ENCODE results near the gene PABPN1L. TPM values are rescaled to one million over a fixed set of nuclear protein-coding genes. Genes with fewer than 3 reads are reported as not detected.

The PABPN1L gene
- total and polyA plus RNA-seq, 9 of the 15 experiments (the other 6 are each of a cell fraction or from before 2014, with no cell fraction given), result 0.11 to 0.32 TPM; not detected in 7

GRCh38 chr16:88903267-88903666 lies 36.8 kb upstream of the PABPN1L start (continued):
- 0 out of 2 replicates have a peak, but pooled peaks have one; percentile 17 for TF ChIP-seq ZNF740 (CRISPR knock-in tag; IDR thresholded peaks at IDR 0.05)
- TF ChIP-seq ZNF740 (tag; IDR thresholded peaks at IDR 0.05), result no peak
- TF ChIP-seq FOXK1 (CRISPR knock-in tag; IDR thresholded peaks at IDR 0.05; ENCODE audit: borderline replicate concordance), result no peak
- TF ChIP-seq EGR1 (conservative IDR thresholded peaks at IDR 0.05), result no peak
- TF ChIP-seq KAT2B (IDR thresholded peaks at IDR 0.05; ENCODE audit: low read depth, low read length), result no peak
- TF ChIP-seq ZBTB33 (CRISPR knock-in tag; IDR thresholded peaks at IDR 0.05), result peak; percentile 65
- TF ChIP-seq HDAC8 (tag; IDR thresholded peaks at IDR 0.05), result no peak

GRCh38 chr16:88902744-88903143 lies 36.3 kb upstream of the PABPN1L start:
- Histone ChIP-seq H3K9ac (ENCODE audit: insufficient read depth in 1 of 2, low read depth in 2 of 2, low read length in 2 of 2) (no peak overlapping the region; a peak in 1 of 4 replicates), H4K20me1 (replicated peaks; ENCODE audit: control insufficient read depth, insufficient read depth, low read length) (peaks cover 49% of the 10 kb centered on the region), H3K4me3 (no peak overlapping the region), H3K4me2 (ENCODE audit: insufficient read depth, low read length) (no peak overlapping the region), H3K27ac (ENCODE audit: extremely low read depth, low read depth, low read length) (no peak overlapping the region), H3K9me1 (ENCODE audit: control insufficient read depth, insufficient read depth, low read length) (peaks cover 11% of the 10 kb centered on the region), H3K36me3 (ENCODE audit: control insufficient read depth, insufficient read depth, low read length) (peaks cover 77% of the 10 kb centered on the region; the same call in 2 of the 3 replicates), H2AFZ (ENCODE audit: low read depth, low read length) (no peak overlapping the region), H3K9me3 (replicated peaks; ENCODE audit: control insufficient read depth, insufficient read depth, low read depth, low read length) (no peaks in the 10 kb centered on the region), H3K4me1 (replicated peaks in 1 of 2; ENCODE audit: control insufficient read depth in 2 of 2, insufficient read depth in 2 of 2, low read length in 2 of 2) (peaks cover 8 to 82% of the 10 kb centered on the region in 2 experiments; a peak in 4 of 5 replicates), H3K27me3 (ENCODE audit: control insufficient read depth in 2 of 2, insufficient read depth in 2 of 2, low read length in 2 of 2) (no peaks in the 10 kb centered on the region), H3K79me2 (ENCODE audit: control insufficient read depth, insufficient read depth, low read length) (peaks cover 81% of the 10 kb centered on the region)
- no peak for ATAC-seq
- TF ChIP-seq ZKSCAN8 (CRISPR knock-in tag; IDR thresholded peaks at IDR 0.05) (no peak), KLF6 (CRISPR knock-in tag; IDR thresholded peaks at IDR 0.05; ENCODE audit: borderline replicate concordance) (no peak), ZNF436 (CRISPR knock-in tag; IDR thresholded peaks at IDR 0.05) (no peak), FOXJ2 (tag; IDR thresholded peaks at IDR 0.05) (no peak), SNRNP70 (optimal IDR thresholded peaks at IDR 0.05; ENCODE audit: low read depth, low read length) (no peak), POLR2G (IDR thresholded peaks at IDR 0.05; ENCODE audit: low read depth, low read length) (0 out of 2 replicates have a peak, but pooled peaks have one; percentile 1), ZFP30 (CRISPR knock-in tag; IDR thresholded peaks at IDR 0.05; ENCODE audit: borderline replicate concordance) (no peak), SP2 (IDR thresholded peaks at IDR 0.05; ENCODE audit: extremely low read depth, low read depth, low read length, poor library complexity, severe bottlenecking) (no peak), TFAP4 (CRISPR knock-in tag; IDR thresholded peaks at IDR 0.05; ENCODE audit: borderline replicate concordance) (no peak), SRSF3 (IDR thresholded peaks at IDR 0.05; ENCODE audit: insufficient read depth, low read length) (no peak), RBM22 (IDR thresholded peaks at IDR 0.05; ENCODE audit: low read depth, low read length, poor library complexity, severe bottlenecking) (peak; percentile 32)
- POLR2A ChIA-PET, result no interaction called here
- no peak for FAIRE-seq
- CTCF ChIA-PET (ENCODE audit: low intra/inter-chr PET ratio), result no interaction called here
- in situ Hi-C loops (cut with MboI), result no loop called here
- DNase-seq (ENCODE audit: extremely low read depth in 1 of 4, low spot score in 3 of 4), result no peak
- intact Hi-C loops (cut with micrococcal nuclease), result no loop called here
- no TSS peak for BruUV-seq (replicated peaks)
- WGBS (ENCODE audit: insufficient coverage, low coverage, missing lambda C conversion rate), result 98% methylated on average over 12 of the region's 16 CpGs

Data from K562 (cell line).